GM23248 (cell line): ENCODE measurements around the gene C2CD4A. TPM values are rescaled to one million over a fixed set of nuclear protein-coding genes. Genes with fewer than 3 reads are reported as not detected.

Source experiments
- DNase-seq: peaks from one replicate; pipeline ENCODE4 v3.0.0-alpha.2; 2015
- H2AFZ ChIP-seq: fragments of 200-600 bp; sonication (generic); 2 replicates; pipeline ENCODE4 v1.6.1; 2016; ENCODE audit warnings: antibody characterized with exemption
- H3F3A ChIP-seq: fragments of 200-600 bp; sonication (generic); 2 replicates; pipeline ENCODE4 v1.6.1; 2016; ENCODE audit warnings: mild to moderate bottlenecking, antibody characterized with exemption, mixed run types; ENCODE audit not compliant: insufficient read depth
- H3K27ac ChIP-seq: fragments of 200-600 bp; sonication (generic); 2 replicates; pipeline ENCODE4 v1.5.1; 2016; ENCODE audit warnings: mild to moderate bottlenecking
- H3K27me3 ChIP-seq: fragments of 200-600 bp; sonication (generic); replicated peaks from 2 replicates; pipeline ENCODE4 v1.6.1; 2016; ENCODE audit warnings: mild to moderate bottlenecking; ENCODE audit not compliant: insufficient read depth
- H3K36me3 ChIP-seq: fragments of 200-600 bp; sonication (generic); 2 replicates; pipeline ENCODE4 v1.6.1; 2016; ENCODE audit warnings: low read depth, mild to moderate bottlenecking
- H3K4me1 ChIP-seq: fragments of 200-600 bp; sonication (generic); 2 replicates; pipeline ENCODE4 v1.6.1; 2016; ENCODE audit warnings: mild to moderate bottlenecking; ENCODE audit not compliant: insufficient read depth
- H3K4me2 ChIP-seq: fragments of 200-600 bp; sonication (generic); one replicate; pipeline ENCODE4 v1.6.1; 2016; ENCODE audit warnings: mild to moderate bottlenecking; ENCODE audit not compliant: unreplicated experiment
- H3K4me3 ChIP-seq: fragments of 200-600 bp; sonication (generic); 2 replicates; pipeline ENCODE4 v1.5.1; 2016; ENCODE audit warnings: mild to moderate bottlenecking
- H3K79me2 ChIP-seq: fragments of 200-600 bp; sonication (generic); 2 replicates; pipeline ENCODE4 v1.6.1; 2016; ENCODE audit warnings: mild to moderate bottlenecking; ENCODE audit not compliant: insufficient read depth
- H3K9ac ChIP-seq: fragments of 200-600 bp; sonication (generic); 2 replicates; pipeline ENCODE4 v1.6.1; 2016; ENCODE audit warnings: mild to moderate bottlenecking
- H3K9me2 ChIP-seq: fragments of 200-600 bp; sonication (generic); 2 replicates; pipeline ENCODE4 v1.6.1; 2016; ENCODE audit warnings: mixed run types, mild to moderate bottlenecking, moderate library complexity; ENCODE audit not compliant: insufficient read depth
- H3K9me3 ChIP-seq: fragments of 200-600 bp; sonication (generic); one replicate; pipeline ENCODE4 v1.6.1; 2017; ENCODE audit warnings: low read depth
- H4K20me1 ChIP-seq: fragments of 200-600 bp; sonication (generic); 2 replicates; pipeline ENCODE4 v1.6.0; 2016; ENCODE audit not compliant: insufficient read depth
- EZH2 ChIP-seq: fragments of 200-600 bp; sonication (generic); IDR thresholded peaks from 2 replicates; pipeline ENCODE4 v1.6.1; 2018; ENCODE audit warnings: antibody characterized with exemption, mild to moderate bottlenecking; ENCODE audit not compliant: insufficient read depth, poor library complexity, severe bottlenecking
- EZH2phosphoT487 ChIP-seq: fragments of 200-600 bp; sonication (generic); IDR thresholded peaks from 2 replicates; pipeline ENCODE4 v1.6.1; 2018; ENCODE audit warnings: antibody characterized with exemption, moderate library complexity, mild to moderate bottlenecking, low read depth; ENCODE audit not compliant: insufficient read depth
- WGBS, 2 experiments: methylation state at CpG; one replicate each; pipeline ENCODE4 v1.1.6; 2015 to 2017; ENCODE audit warnings: low lambda C conversion rate in 2 of 2, low coverage in 1 of 2; ENCODE audit errors: missing lambda C conversion rate in 2 of 2; 5-methylcytosine and 5-hydroxymethylcytosine counted together
- in situ Hi-C: fragments of 300-500 bp; cut with MboI; formaldehyde crosslinking; loops from 2 replicates; pipeline ENCODE4 v1.15.0; 2020
- polyA plus RNA-seq: library from polyadenylated mRNA; unstranded; fragments of >200 nt; fragmentation: Nextera tagmentation; extraction: Ambion mirVana; gene quantifications from 2 replicates; pipeline ENCODE4 v1.2.1, GENCODE V29; 2016
- total RNA-seq: library from RNA; depleted of rRNA; stranded (reverse); fragments of >200 nt; shearing (Covaris generic); gene quantifications from 2 replicates; pipeline ENCODE4 v1.2.3, GENCODE V29; 2014

The C2CD4A gene
- total and polyA plus RNA-seq, 2 experiments from 2014 or later = not detected

DNA sequence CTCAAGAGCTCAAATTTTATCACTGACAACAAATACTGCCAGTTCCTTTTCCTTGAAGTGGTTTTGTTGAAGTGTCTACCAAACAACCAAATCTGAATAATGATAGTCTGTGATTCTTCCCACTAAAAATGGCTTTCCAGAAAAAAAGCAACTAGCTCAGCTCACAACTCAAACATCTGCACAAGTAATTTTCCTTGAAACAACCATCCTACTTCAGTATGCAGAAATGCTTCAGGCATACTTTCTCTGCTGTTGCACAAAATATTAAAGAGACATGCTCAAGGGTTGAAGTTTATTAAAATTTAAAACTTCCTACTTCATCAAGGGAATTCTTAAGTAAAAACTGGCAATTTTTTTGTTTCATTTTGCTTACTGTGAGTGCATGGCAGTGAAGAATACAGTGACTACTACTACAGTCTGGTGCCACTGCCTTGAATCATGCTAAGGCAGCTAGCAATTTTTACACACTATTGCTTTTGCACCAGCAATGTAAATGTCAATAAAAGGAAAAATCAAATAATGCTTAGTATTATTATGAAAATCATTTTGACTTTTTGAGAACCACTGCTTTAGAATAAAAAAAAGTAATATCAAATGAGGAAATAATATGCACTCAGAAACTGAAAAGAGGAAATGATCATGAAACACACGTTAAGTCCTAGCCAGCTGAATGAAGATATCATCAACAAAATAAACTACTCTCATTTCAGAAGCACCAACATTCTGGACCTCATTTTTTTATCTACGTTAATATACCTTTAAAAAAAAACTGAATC lies 40.1 kb upstream of the C2CD4A start:
- Histone ChIP-seq H3K9ac (no peak overlapping the region), H3K36me3 (no peaks in the 10 kb centered on the region), H4K20me1 (no peaks in the 10 kb centered on the region), H3K27ac (no peak overlapping the region), H3K27me3 (no peaks in the 10 kb centered on the region), H3K4me2 (no peak overlapping the region), H3K4me1 (no peaks in the 10 kb centered on the region), H3F3A (no peaks in the 10 kb centered on the region), H3K9me2 (no peaks in the 10 kb centered on the region), H2AFZ (no peak overlapping the region), H3K79me2 (no peaks in the 10 kb centered on the region), H3K9me3 (no peaks in the 10 kb centered on the region), H3K4me3 (no peak overlapping the region)
- DNase-seq = no peak
- TF ChIP-seq EZH2 (no peak), EZH2phosphoT487 (no peak)
- 96 to 100% methylated on average over 2 of the region's 2 CpGs for WGBS, 2 experiments
- in situ Hi-C loops = no loop called here

DNA sequence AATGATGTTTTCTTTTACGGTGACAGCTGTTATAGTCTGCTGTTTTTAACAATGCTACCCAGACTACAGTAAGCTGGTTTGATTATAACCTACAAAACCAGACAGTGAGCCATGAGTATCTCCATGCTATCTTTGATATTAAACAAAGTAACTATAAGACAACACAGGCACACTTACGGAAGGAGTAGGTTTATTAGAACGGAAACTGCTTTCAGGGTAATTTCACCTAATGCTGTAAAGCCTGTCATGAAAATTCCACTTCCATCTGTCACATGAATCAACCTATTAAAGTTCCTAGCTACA lies 39.6 kb upstream of the C2CD4A start:
- Histone ChIP-seq H3K27ac (no peak overlapping the region), H3K9me2 (no peaks in the 10 kb centered on the region), H3K36me3 (no peaks in the 10 kb centered on the region), H3K4me3 (no peak overlapping the region), H3K9me3 (no peaks in the 10 kb centered on the region), H2AFZ (no peak overlapping the region), H3K9ac (no peak overlapping the region), H3K4me2 (no peak overlapping the region), H3K27me3 (no peaks in the 10 kb centered on the region), H3F3A (no peaks in the 10 kb centered on the region), H4K20me1 (no peaks in the 10 kb centered on the region), H3K4me1 (no peaks in the 10 kb centered on the region), H3K79me2 (no peaks in the 10 kb centered on the region)
- in situ Hi-C loops = no loop called here
- TF ChIP-seq EZH2phosphoT487 (no peak), EZH2 (no peak)
- DNase-seq = no peak
- 95 to 99% methylated on average over 3 of the region's 3 CpGs for WGBS, 2 experiments

DNA sequence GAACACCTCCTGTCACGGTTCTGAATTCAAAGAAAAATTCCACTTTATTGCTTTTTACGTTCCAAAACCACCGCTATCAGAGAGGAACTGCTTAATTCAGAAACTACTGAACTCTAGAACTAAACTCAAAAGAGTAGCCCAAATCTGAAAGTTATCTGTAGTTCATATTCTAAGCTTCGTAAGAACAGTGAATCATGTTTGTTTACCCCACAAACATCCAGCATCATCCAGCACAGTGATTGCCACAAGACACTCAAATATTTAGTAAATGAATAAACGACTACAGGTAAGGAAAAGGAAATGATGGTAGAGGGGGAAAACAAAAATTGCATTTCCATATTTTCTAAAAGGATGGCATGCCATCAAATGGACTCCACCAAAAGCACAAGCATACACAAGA lies 38.9 kb upstream of the C2CD4A start:
- in situ Hi-C loops = no loop called here
- no peak overlapping the region for H2AFZ ChIP-seq
- no peaks in the 10 kb centered on the region for H3K9me3 ChIP-seq
- no peak for DNase-seq
- H3K9ac ChIP-seq = no peak overlapping the region
- no peak for TF ChIP-seq EZH2phosphoT487
- TF ChIP-seq EZH2 = no peak
- H3K4me2 ChIP-seq = no peak overlapping the region
- H3K4me1 ChIP-seq = no peaks in the 10 kb centered on the region
- H3K9me2 ChIP-seq = no peaks in the 10 kb centered on the region
- no peak overlapping the region for H3K27ac ChIP-seq
- H3K4me3 ChIP-seq = no peak overlapping the region
- H3F3A ChIP-seq = no peaks in the 10 kb centered on the region
- H4K20me1 ChIP-seq = no peaks in the 10 kb centered on the region
- no peaks in the 10 kb centered on the region for H3K79me2 ChIP-seq
- 94 to 96% methylated on average over 5 of the region's 5 CpGs for WGBS, 2 experiments
- no peaks in the 10 kb centered on the region for H3K36me3 ChIP-seq
- no peaks in the 10 kb centered on the region for H3K27me3 ChIP-seq

DNA sequence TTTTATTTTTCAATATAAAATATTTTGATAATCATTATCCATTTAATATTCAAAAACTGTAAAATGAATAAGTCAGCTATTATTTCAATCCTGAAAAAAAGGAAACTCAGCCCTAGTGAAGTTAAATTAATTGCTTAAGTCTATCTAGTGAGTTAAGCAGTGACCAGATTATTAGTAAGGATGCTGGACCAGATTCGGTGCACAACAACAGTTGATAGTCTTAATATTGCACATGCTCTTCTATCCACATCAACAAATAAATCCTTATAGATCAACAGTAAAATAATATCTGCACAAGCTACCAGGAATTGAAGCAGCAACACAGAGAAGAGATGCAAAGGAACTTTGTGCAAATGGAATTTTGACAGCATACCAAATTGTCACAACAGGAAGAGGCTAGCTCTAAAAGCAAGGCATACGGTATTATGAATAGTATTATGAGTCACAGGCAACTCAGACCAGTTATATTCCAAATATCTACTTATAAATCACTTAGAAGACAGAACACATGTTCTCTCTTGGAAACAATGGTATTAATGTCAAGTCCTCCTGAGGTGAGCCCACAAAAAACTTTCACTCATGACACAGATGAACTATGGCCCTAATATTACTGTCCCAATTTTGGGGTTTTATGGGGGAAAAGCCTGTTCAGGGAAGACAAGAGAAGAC lies 31.4 kb upstream of the C2CD4A start:
- no peaks in the 10 kb centered on the region for H3K27me3 ChIP-seq
- in situ Hi-C loops = no loop called here
- H3K4me2 ChIP-seq = peak overlapping the region; percentile 52
- H3K9ac ChIP-seq = no peak overlapping the region
- H3K4me3 ChIP-seq = no peak overlapping the region
- 18 to 20% methylated on average over 2 of the region's 2 CpGs for WGBS, 2 experiments
- H3K9me2 ChIP-seq = no peaks in the 10 kb centered on the region
- no peaks in the 10 kb centered on the region for H3K9me3 ChIP-seq
- peak; percentile 76 for DNase-seq
- H3K27ac ChIP-seq = peak overlapping the region; percentile 23
- peaks cover 19% of the 10 kb centered on the region for H3F3A ChIP-seq
- TF ChIP-seq EZH2phosphoT487 = no peak
- no peak for TF ChIP-seq EZH2
- H4K20me1 ChIP-seq = no peaks in the 10 kb centered on the region
- no peaks in the 10 kb centered on the region for H3K36me3 ChIP-seq
- no peaks in the 10 kb centered on the region for H3K79me2 ChIP-seq
- H2AFZ ChIP-seq = no peak overlapping the region
- peaks cover 16% of the 10 kb centered on the region for H3K4me1 ChIP-seq
